GM12878 (cell line): ENCODE results near the gene ANO10. TPM values are rescaled to one million over a fixed set of nuclear protein-coding genes. Genes with fewer than 3 reads are reported as not detected.

Experiments
- ATAC-seq: fragments of 200-7000 bp; cut with Tn5 transposase; 3 replicates; pipeline ENCODE4 v1.9.1; 2020; ENCODE audit warnings: mild to moderate bottlenecking, moderate library complexity
- BruUV-seq: library from RNA; stranded (reverse); fragments of 400-500 nt; replicated peaks from 2 replicates; lab custom pipeline; 2021; lab: Mats Ljungman, UMichigan
- CTCF ChIA-PET: fragments of 300-600 bp; sonication (Branson Sonifier 250); formaldehyde crosslinking; extraction: SDS; loops from one replicate; lab custom pipeline; 2021; ENCODE audit warnings: inconsistent platforms; lab: Yijun Ruan, JAX
- POLR2A ChIA-PET: fragments of 350-600 bp; formaldehyde crosslinking; extraction: SDS; loops from one replicate; lab custom pipeline; 2021; ENCODE audit warnings: inconsistent platforms; lab: Charles Lee
- RAD21 ChIA-PET: fragments of 300-600 bp; sonication (Branson Sonifier 250); formaldehyde crosslinking; loops from one replicate; lab custom pipeline; 2023; ENCODE audit warnings: antibody characterized with exemption; ENCODE audit not compliant: unreplicated experiment; lab: Charles Lee
- SMC1A ChIA-PET: fragments of 300-600 bp; sonication (Branson Sonifier 250); formaldehyde crosslinking; loops from one replicate; lab custom pipeline; 2023; ENCODE audit not compliant: unreplicated experiment, uncharacterized antibody; lab: Charles Lee
- DNase-seq: peaks from one replicate; pipeline ENCODE4 v3.0.0-alpha.2; 2011; ENCODE audit warnings: low read depth, low spot score
- FAIRE-seq: peaks from 3 replicates; lab custom pipeline; 2011; peaks lifted over from hg19 to GRCh38; lab: Jason Lieb, UNC
- H2AFZ ChIP-seq: 2 replicates; pipeline ENCODE4 v1.6.0; 2011; ENCODE audit warnings: low read depth, low read length, control low read depth; ENCODE audit not compliant: control insufficient read depth
- H3K27ac ChIP-seq: 2 replicates; pipeline ENCODE4 v1.5.1; 2011; ENCODE audit warnings: control low read depth; ENCODE audit not compliant: control insufficient read depth, insufficient read depth
- H3K27me3 ChIP-seq, 2 experiments: replicated peaks in 1 of 2; 2 replicates each; pipeline versions ENCODE4 v1.6.0 to v1.6.1; 2011; ENCODE audit warnings: low read length in 1 of 2; ENCODE audit not compliant: control insufficient read depth in 2 of 2, insufficient read depth in 2 of 2
- H3K36me3 ChIP-seq, 2 experiments: 2 replicates each; pipeline ENCODE4 v1.5.1; 2011; ENCODE audit warnings: low read length in 1 of 2; ENCODE audit not compliant: control insufficient read depth in 2 of 2, insufficient read depth in 2 of 2
- H3K4me1 ChIP-seq: 2 replicates; pipeline ENCODE4 v1.6.1; 2011; ENCODE audit warnings: mild to moderate bottlenecking, low read length, moderate library complexity, mixed read lengths; ENCODE audit not compliant: control insufficient read depth, insufficient read depth
- H3K4me2 ChIP-seq: 2 replicates; pipeline ENCODE4 v1.6.0; 2011; ENCODE audit warnings: control low read depth; ENCODE audit not compliant: control insufficient read depth, insufficient read depth
- H3K4me3 ChIP-seq: fragments of 200-600 bp; sonication (generic); 2 replicates; pipeline ENCODE4 v1.5.1; 2016
- H3K79me2 ChIP-seq: 2 replicates; pipeline ENCODE4 v1.6.0; 2011; ENCODE audit warnings: low read length; ENCODE audit not compliant: control insufficient read depth, insufficient read depth
- H3K9ac ChIP-seq: 2 replicates; pipeline ENCODE4 v1.8.0; 2011; ENCODE audit warnings: low read length, control low read depth, mixed read lengths; ENCODE audit not compliant: control insufficient read depth, insufficient read depth
- H3K9me3 ChIP-seq: replicated peaks from 3 replicates; pipeline ENCODE4 v1.5.1; 2011; ENCODE audit warnings: mild to moderate bottlenecking, low read length; ENCODE audit not compliant: control insufficient read depth, insufficient read depth
- H4K20me1 ChIP-seq: 2 replicates; pipeline ENCODE4 v1.6.0; 2011; ENCODE audit not compliant: control insufficient read depth, insufficient read depth
- BACH1 ChIP-seq: fragments of 450-650 bp; IDR thresholded peaks from 2 replicates; pipeline ENCODE4 v1.6.1; 2017; ENCODE audit warnings: mild to moderate bottlenecking, borderline replicate concordance
- ESRRA ChIP-seq: IDR thresholded peaks from 2 replicates; pipeline ENCODE4 v1.6.1; 2012; ENCODE audit warnings: mild to moderate bottlenecking, low read length, improper control_type of control experiment
- FOS ChIP-seq: IDR thresholded peaks from 3 replicates; pipeline ENCODE4 v1.6.1; 2011; ENCODE audit warnings: borderline replicate concordance; ENCODE audit not compliant: insufficient read length; ENCODE audit errors: extremely low read depth
- FOXM1 ChIP-seq: IDR thresholded peaks from 2 replicates; pipeline ENCODE4 v1.6.1; 2012; ENCODE audit warnings: low read depth, mild to moderate bottlenecking, inconsistent platforms, low read length, moderate library complexity
- IRF4 ChIP-seq: IDR thresholded peaks from 2 replicates; pipeline ENCODE4 v1.6.1; 2011; ENCODE audit warnings: low read depth, low read length
- MTA3 ChIP-seq: IDR thresholded peaks from 2 replicates; pipeline ENCODE4 v1.6.1; 2012; ENCODE audit warnings: low read length, inconsistent platforms, borderline replicate concordance
- NFIC ChIP-seq: IDR thresholded peaks from 2 replicates; pipeline ENCODE4 v1.6.1; 2012; ENCODE audit warnings: low read depth, mild to moderate bottlenecking, inconsistent platforms, low read length, moderate library complexity
- POU2F2 ChIP-seq: IDR thresholded peaks from 3 replicates; pipeline ENCODE4 v1.6.1; 2011; ENCODE audit warnings: low read depth, mild to moderate bottlenecking, low read length, borderline replicate concordance
- SIX5 ChIP-seq: IDR thresholded peaks from 2 replicates; pipeline ENCODE4 v1.6.1; 2011; ENCODE audit warnings: mild to moderate bottlenecking, low read depth, low read length, moderate library complexity; ENCODE audit not compliant: severe bottlenecking
- YBX1 ChIP-seq: fragments of 450-650 bp; IDR thresholded peaks from 2 replicates; pipeline ENCODE4 v1.6.1; 2016; ENCODE audit warnings: antibody characterized with exemption
- WGBS: methylation state at CpG from one replicate; pipeline ENCODE4 v1.1.6; 2016; ENCODE audit warnings: low lambda C conversion rate; ENCODE audit not compliant: insufficient replicate concordance, insufficient coverage; ENCODE audit errors: missing lambda C conversion rate; 5-methylcytosine and 5-hydroxymethylcytosine counted together
- in situ Hi-C: fragments of 300-500 bp; cut with MboI; formaldehyde crosslinking; loops from 9 replicates; pipeline ENCODE4 v1.14.3; 2018; ENCODE audit warnings: mixed read lengths
- intact Hi-C: fragments of 100-400 bp; cut with micrococcal nuclease; formaldehyde crosslinking; loops from one replicate; pipeline ENCODE4 v1.14.2; 2022; ENCODE audit not compliant: unreplicated experiment
- polyA plus RNA-seq, 11 experiments: library from polyadenylated mRNA; depleted of rRNA in 4 of 11; unstranded in 6 of 11; stranded (reverse) in 5 of 11; fragments of >200 nt; fragmentation: Nextera tagmentation in 4 of 11; fragmentation: Illumina TruSeq in 1 of 11; extraction: Ambion mirVana in 4 of 11; extraction: Trizol in 1 of 11; gene quantifications; 1 replicate in 1 of 11; 2 replicates in 10 of 11; pipeline versions ENCODE4 v1.2.1 to v1.2.3, GENCODE V29; 2011 to 2016; ENCODE audit warnings: inconsistent platforms in 2 of 11, missing spikeins in 2 of 11, low read depth in 1 of 11
- total RNA-seq, 4 experiments: library from RNA; depleted of rRNA in 3 of 4; stranded (reverse); fragments of >200 nt in 3 of 4; fragmentation: Illumina TruSeq in 1 of 4; extraction: Trizol in 1 of 4; gene quantifications; 2 replicates each; pipeline versions ENCODE4 v1.2.1 to v1.2.3, GENCODE V29; 2013 to 2021
- TF ChIP-seq, protein P1 (sequence below): fragments of 450-650 bp; IDR thresholded peaks from 2 replicates; pipeline ENCODE4 v1.6.1; 2017; ENCODE audit warnings: mild to moderate bottlenecking

Gene ANO10
- total and polyA plus RNA-seq, 10 of the 15 experiments (the other 5 are each of a cell fraction or from before 2014, with no cell fraction given) = 0.29 to 21.9 (median 1.6) TPM

- SMC1A ChIA-PET = no interaction called here
- intact Hi-C loops = no loop called here
- no peak for DNase-seq
- in situ Hi-C loops = no loop called here
- RAD21 ChIA-PET = interaction anchor here (0.5 kb wide), 1 partner anchor 84 kb away, joined by 4 read pairs; no protein-coding TSS in a partner anchor
- no peak for FAIRE-seq
- ATAC-seq = no peak
- H3K4me2 ChIP-seq = no peak overlapping the region
- BruUV-seq = no TSS peak
- POLR2A ChIA-PET = no interaction called here
- no peaks in the 10 kb centered on the region for H3K79me2 ChIP-seq
- no peak overlapping the region for H3K9ac ChIP-seq
- no peak overlapping the region for H3K27ac ChIP-seq
- H3K36me3 ChIP-seq = peaks cover 3 to 4% of the 10 kb centered on the region in 2 experiments; a peak in 3 of 4 replicates
- WGBS = 99% methylated on average over 13 of the region's 20 CpGs
- no peaks in the 10 kb centered on the region for H4K20me1 ChIP-seq
- no peak overlapping the region for H3K4me3 ChIP-seq
- no peak for TF ChIP-seq MTA3
- no peak for TF ChIP-seq FOS
- TF ChIP-seq POU2F2 = no peak
- TF ChIP-seq ESRRA = no peak
- no peak for TF ChIP-seq FOXM1
- no peak for TF ChIP-seq YBX1
- no peak for TF ChIP-seq IRF4
- TF ChIP-seq SIX5 = no peak
- no peak for TF ChIP-seq BACH1
- TF ChIP-seq, protein P1, sequence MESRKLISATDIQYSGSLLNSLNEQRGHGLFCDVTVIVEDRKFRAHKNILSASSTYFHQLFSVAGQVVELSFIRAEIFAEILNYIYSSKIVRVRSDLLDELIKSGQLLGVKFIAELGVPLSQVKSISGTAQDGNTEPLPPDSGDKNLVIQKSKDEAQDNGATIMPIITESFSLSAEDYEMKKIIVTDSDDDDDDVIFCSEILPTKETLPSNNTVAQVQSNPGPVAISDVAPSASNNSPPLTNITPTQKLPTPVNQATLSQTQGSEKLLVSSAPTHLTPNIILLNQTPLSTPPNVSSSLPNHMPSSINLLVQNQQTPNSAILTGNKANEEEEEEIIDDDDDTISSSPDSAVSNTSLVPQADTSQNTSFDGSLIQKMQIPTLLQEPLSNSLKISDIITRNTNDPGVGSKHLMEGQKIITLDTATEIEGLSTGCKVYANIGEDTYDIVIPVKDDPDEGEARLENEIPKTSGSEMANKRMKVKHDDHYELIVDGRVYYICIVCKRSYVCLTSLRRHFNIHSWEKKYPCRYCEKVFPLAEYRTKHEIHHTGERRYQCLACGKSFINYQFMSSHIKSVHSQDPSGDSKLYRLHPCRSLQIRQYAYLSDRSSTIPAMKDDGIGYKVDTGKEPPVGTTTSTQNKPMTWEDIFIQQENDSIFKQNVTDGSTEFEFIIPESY = no peak
- TF ChIP-seq NFIC = no peak
- no peak overlapping the region for H2AFZ ChIP-seq
- H3K27me3 ChIP-seq = no peaks in the 10 kb centered on the region
- CTCF ChIA-PET = interaction anchor here (0.6 kb wide), 1 partner anchor 29 kb away, joined by 3 read pairs; no protein-coding TSS in a partner anchor
- no peaks in the 10 kb centered on the region for H3K4me1 ChIP-seq
- H3K9me3 ChIP-seq = no peaks in the 10 kb centered on the region
These were observed 274.0 kb downstream of the ANO10 start for GRCh38 chr3:43347774-43348173.
